SH-SY5Y (cell line): ENCODE results near the gene MAB21L4.

Source experiments
- GATA2 ChIP-seq: IDR thresholded peaks from 2 replicates; pipeline ENCODE4 v1.6.1; 2011; ENCODE audit warnings: mild to moderate bottlenecking, low read depth, low read length
- GATA3 ChIP-seq: IDR thresholded peaks from 2 replicates; pipeline ENCODE4 v1.6.1; 2011; ENCODE audit warnings: low read depth, mild to moderate bottlenecking, low read length, moderate library complexity

Gene MAB21L4

GRCh38 chr2:240874715-240875227 lies 21.2 kb downstream of the MAB21L4 start:
- TF ChIP-seq GATA2 (no peak), GATA3 (no peak)

GRCh38 chr2:240873805-240874714 lies 21.9 kb downstream of the MAB21L4 start:
- TF ChIP-seq GATA2 (no peak), GATA3 (no peak)

DNA sequence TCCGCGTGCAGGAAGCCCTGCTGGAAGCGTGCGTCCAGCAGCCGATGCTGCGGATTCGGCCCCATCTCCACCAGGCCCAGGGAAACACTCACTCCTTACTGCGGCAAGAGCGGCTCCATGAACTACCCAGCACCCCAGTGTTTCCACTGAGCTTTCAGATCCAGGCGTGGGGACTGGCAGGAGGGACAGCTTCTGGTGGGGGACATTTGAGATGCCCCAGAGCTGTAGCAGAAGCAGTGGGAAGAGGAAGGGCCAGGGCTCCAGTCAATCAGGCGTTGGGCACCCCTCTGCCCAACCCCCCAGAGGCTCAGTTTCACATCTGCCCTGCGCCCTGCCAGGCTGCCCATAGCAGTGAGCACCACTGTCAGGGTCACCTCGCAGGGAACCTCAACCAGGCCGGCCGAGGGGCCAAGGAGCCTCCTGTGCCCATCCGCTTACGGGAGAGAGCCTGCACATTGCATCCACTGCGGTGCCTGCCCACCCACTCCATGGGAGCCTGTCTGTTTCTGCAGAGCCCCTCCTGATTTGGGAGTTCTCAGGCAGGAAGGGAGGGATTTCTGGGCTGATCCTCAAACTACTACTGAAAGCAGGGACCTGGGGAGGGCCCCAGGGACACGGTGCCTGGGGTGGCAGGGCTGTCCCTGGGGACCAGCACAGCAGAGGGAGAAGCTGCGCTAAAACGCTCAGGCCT lies 22.7 kb downstream of the MAB21L4 start:
- no peak for TF ChIP-seq GATA3
- no peak for TF ChIP-seq GATA2

DNA sequence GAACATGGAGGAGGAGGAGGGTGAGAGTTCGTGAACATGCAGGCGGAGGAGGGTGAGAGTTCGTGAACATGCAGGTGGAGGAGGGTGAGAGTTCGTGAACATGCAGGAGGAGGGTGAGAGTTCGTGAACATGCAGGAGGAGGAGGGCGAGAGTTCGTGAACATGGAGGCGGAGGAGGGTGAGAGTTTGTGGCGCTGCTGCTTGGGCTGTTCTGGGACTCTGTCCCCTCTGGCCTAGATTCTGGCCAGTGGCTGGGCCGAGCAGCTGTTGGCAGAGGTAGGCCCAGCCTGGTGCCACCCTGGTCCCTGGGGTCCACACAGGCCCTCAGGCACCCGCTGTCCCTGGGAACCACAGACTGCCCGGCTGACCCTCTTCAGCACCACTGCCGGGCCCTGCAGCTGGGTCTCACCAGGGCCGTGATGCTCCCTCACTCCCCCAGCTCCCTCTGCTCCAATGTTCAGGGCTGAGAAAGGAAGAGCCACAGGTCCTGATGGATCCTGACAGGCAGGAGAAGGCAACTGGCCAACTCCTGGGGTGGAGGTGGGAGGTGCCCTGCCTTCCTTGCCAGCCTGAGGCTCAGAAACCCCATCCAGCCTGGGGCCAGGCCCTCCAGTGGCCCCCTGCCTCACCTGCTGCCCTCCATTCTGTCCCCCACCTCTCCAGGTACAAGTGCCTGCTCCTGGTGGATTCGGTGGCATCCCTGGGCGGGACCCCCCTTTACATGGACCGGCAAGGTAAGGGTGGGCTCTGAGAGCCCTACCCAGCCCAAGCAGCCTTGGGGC lies 23.4 kb downstream of the MAB21L4 start:
- TF ChIP-seq GATA2 (no peak), GATA3 (no peak)

GRCh38 chr2:240871071-240871958 lies 24.6 kb downstream of the MAB21L4 start:
- TF ChIP-seq GATA2 (no peak), GATA3 (no peak)

GRCh38 chr2:240869956-240870875 lies 25.7 kb downstream of the MAB21L4 start:
- no peak for TF ChIP-seq GATA2

GRCh38 chr2:240869109-240869955 lies 26.6 kb downstream of the MAB21L4 start:
- no peak for TF ChIP-seq GATA3
- TF ChIP-seq GATA2, result no peak

DNA sequence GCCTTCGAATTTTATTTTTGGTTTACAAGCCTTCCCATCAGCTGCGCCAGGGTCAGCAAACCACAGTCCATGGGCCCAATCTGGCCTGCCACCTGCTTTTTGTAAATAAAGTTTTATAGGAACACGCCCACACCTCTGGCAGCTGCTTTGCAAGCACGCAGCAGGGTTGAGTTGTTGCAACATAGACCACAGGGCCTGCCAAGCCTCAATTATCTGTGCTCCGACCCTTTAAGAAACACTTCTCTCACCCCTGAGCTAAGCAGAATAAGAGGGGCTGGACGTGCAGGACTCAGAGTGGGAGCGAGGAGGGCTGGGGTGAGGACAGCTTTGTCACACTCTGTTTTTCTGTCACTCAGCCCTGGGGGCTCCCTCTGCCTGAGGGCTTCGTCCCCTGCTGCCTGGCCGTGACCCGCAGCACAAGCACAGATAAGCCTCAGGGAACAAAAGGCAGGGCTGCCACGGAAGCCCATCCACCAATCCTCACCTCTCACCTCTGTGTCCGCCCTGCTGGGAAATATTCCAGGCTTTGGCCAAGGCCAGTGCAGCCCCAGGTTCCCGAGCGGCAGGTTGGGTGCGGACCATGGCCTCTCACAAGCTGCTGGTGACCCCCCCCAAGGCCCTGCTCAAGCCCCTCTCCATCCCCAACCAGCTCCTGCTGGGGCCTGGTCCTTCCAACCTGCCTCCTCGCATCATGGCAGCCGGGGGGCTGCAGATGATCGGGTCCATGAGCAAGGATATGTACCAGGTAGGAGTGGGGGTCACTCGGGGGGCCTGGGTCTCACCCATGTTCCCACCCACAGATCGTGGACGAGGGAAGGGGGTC lies 27.5 kb downstream of the MAB21L4 start, which contains the start of gene AGXT:
Gene AGXT (plus strand): TSS at position 539 of the 823 bp plus-strand sequence. CDS start 42 bp downstream, at position 581.
- TF ChIP-seq GATA2 (no peak), GATA3 (no peak)

- no peak for TF ChIP-seq GATA2
- TF ChIP-seq GATA3, result no peak
Measured at GRCh38 chr2:240865391-240865790, 30.6 kb downstream of the MAB21L4 start.

DNA sequence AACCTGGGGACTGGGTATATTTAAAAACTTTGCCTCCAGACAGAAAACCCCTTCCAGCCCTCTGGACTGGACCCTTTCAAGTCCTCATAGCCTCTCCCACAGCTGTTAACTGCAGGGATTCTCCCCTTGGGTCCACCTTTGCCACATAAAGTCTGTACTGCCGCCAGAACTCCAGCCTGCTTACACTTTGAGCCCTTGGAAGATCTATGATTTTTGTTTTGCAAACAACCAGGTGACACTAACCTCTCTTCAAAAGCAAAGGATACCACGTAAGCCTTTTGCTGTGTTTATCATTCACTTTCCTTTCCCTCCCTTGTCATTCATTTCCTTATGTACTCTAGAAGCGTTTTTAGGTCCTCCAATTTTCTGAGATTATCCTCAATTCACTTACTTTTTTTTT lies 31.5 kb downstream of the MAB21L4 start:
- no peak for TF ChIP-seq GATA3
- TF ChIP-seq GATA2, result no peak

DNA sequence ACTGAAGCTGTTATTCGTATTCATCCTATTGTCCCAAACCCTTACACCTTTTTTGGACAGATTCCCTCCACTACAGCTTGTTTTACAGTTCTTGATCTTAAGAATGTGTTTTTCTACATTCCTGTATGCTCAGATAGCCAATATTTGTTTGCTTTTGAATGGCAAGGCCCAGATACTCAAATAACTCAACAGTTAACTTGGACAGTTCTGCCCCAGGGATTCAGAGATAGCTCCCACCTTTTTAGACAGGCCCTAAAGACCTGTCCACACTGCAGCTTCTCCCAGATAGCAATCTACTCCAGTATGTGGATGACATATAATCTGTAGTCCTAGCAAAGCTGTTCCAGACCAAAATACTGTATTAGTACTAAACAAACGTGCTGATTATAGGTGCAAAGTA lies 34.4 kb downstream of the MAB21L4 start:
- TF ChIP-seq GATA3 (no peak), GATA2 (no peak)
